Epithelial cell of proximal tubule (primary cell): ENCODE data around the gene ARRDC1. TPM values are rescaled to one million over a fixed set of nuclear protein-coding genes. Genes with fewer than 3 reads are reported as not detected.
A peak's percentile ranks its signal among the peaks of the same experiment; 100 is the strongest.

ENCODE experiments used
- DNase-seq: peaks from one replicate; pipeline ENCODE4 v3.0.0-alpha.2; 2011; ENCODE audit warnings: low read depth
- H3K4me3 ChIP-seq: 2 replicates; pipeline ENCODE4 v1.5.1; 2011; ENCODE audit warnings: low read depth, mild to moderate bottlenecking, low read length
- CTCF ChIP-seq: conservative IDR thresholded peaks from 2 replicates; pipeline ENCODE4 v1.5.1; 2012; ENCODE audit warnings: low read depth, mild to moderate bottlenecking, low read length
- total RNA-seq: library from RNA; depleted of rRNA; stranded (reverse); fragments of >200 nt; gene quantifications from 2 replicates; pipeline ENCODE4 v1.2.3, GENCODE V29; 2015

The ARRDC1 gene
- total RNA-seq, 1 donor from 2014 or later, result 47.6 TPM

DNA sequence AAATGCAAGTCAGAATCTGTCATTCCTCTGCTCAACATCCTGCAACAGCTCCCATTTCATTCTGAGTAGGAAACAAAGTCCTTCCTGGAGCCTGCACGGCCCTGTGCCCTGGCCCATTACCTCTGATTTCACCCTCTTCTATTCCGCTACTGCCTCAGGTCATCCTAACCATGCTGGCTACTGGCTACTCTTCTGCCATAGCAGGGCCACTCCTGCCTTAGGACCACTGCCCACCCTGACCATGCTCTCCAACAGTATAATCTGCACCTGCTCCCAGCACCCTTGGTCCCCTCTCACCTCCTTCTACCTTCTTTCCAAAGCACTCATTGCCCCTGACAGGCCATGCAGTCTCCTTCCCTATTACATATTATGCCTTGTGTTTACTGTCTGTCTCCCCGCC, 34.9 kb upstream of the ARRDC1 start:
- DNase-seq, result no peak
- no peak overlapping the region for H3K4me3 ChIP-seq
- no peak for TF ChIP-seq CTCF

DNA sequence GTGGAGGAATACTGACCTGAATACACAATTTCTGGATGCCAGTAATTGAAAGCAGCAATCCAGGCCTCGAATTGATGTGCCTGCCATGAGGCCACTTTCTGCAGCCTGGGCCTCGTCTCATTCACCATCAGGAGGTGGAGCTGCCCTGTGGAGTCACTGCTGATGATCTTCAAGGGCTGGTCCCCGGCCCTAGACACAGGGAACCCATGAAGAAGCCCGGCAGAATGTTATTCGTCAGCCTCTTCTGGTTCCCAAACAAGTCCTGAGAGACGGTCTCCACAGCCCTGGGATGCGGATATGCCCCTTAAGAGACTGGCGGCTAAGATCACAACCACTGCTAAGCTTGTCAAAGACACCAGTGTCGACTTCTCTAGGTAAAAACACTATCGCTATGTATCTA, 31.3 kb upstream of the ARRDC1 start:
- no peak for TF ChIP-seq CTCF
- DNase-seq, result no peak
- no peak overlapping the region for H3K4me3 ChIP-seq

DNA sequence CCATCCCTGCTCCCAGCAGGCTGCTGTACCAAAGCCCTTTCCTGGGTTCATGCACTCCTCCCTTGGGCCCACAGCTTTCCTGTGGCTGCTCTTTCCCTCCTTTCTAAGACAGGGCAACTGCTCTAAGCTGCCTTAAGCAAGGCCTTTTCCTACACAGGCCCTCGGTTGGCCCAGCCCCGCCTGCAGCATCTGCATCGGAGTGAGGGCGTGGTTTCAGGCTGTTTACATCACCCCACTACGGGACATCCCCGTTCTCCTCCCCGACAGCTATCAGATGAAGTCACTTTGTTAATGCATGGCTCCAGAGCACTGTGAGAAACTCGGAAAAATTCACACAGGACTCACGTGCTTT, 30.1 kb upstream of the ARRDC1 start:
- no peak for TF ChIP-seq CTCF
- H3K4me3 ChIP-seq, result no peak overlapping the region
- no peak for DNase-seq

GRCh38 chr9:137575716-137576411, 29.6 kb upstream of the ARRDC1 start:
- no peak for DNase-seq
- no peak for TF ChIP-seq CTCF
- no peak overlapping the region for H3K4me3 ChIP-seq

- DNase-seq, result no peak
- peak within 1 kb of the TSS; percentile 87 for H3K4me3 ChIP-seq
- peak; percentile 87 for TF ChIP-seq CTCF
Measured at GRCh38 chr9:137578518-137579258, 26.8 kb upstream of the ARRDC1 start, which contains the start of gene DPH7. DPH7 (minus strand) TSS chr9:137578925; CDS start chr9:137578777, 148 bp downstream.

DNA sequence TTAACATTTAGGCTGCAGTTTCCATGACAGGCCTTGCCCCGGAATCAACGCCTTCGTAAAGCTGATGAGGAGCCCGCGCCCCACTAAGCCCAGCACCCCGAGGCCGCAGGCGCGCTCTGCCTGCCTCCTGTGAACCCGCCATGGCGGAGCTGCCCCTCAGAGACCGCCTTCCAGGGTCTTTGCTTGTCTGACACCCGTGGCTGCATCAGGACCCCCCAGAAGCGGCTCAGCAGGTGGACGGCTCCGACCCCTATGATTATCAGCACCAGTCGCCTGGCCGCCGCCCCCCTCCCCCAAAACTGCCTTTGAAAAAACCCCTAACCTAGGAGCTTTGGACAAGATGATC, 26.3 kb upstream of the ARRDC1 start:
- H3K4me3 ChIP-seq, result peak overlapping the region; percentile 87
- no peak for DNase-seq
- no peak for TF ChIP-seq CTCF
